Activated CD4-positive, alpha-beta T cell treated with anti-CD3 and anti-CD28 coated beads, Interleukin-2, amount 50 U/mL, for 4 hours (primary cell): Measurements from ENCODE around the gene TMEM141.

Source experiments
- DNase-seq, 2 experiments: peaks; one replicate each; pipeline ENCODE4 v3.0.0-alpha.2; 2020

The TMEM141 gene

GRCh38 chr9:136790640-136791515 lies at the start of gene TMEM141:
Gene TMEM141, plus strand, starts transcription at chr9:136791344. Its CDS starts 27 bp downstream, at chr9:136791371.
- peak; percentile 100 for DNase-seq

GRCh38 chr9:136741883-136742571 lies 49.1 kb upstream of the TMEM141 start:
- peak; percentile 24 to 34 for DNase-seq

DNA sequence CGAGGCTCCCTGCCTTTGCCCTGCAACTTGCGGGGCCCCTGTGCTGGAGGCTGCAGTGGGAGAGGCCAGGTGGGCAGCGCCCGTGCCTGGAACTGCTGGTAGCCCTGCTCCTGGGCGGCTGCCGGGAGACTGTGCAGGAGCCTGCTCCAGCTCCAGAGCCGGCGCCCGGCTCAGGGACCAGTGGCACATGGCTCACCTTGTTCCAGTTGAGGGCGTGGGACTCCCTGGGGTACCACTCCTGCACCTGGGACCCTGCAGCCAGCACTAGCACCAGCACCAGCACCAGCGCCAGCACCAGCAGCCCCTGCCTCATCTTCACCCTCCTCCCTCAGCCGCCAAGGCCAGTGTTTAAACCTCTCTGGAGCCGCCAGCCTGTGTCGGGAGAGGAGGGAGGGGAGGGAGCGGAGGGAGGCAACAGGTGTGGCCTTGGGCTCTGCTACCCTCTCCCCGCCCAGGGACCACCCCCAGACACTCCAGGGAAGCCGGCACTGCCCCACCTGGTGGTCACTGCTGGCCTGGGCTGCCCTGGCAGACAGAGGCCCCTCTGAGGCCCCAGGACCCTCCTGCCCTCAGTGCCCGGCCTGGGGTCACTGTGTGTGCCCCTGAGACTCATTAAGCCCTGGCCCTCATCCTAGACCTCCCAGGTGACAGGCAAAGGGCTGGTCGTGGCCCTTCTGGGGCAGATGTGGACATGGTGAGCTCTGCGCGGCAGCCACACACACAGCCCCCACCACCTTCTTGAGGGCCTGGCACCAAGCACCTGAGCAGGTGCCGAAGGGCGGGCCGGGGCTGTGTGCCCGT lies 48.4 kb upstream of the TMEM141 start, which contains the start of gene LCN10:
LCN10 (minus strand) TSS at position 350 of the 801 bp plus-strand sequence; CDS start at position 313, 37 bp downstream.
- DNase-seq, result no peak

- no peak for DNase-seq
Observed at GRCh38 chr9:136743639-136744211, 47.4 kb upstream of the TMEM141 start.

GRCh38 chr9:136744773-136745172 lies 46.4 kb upstream of the TMEM141 start:
- no peak for DNase-seq

GRCh38 chr9:136745389-136746154 lies 45.6 kb upstream of the TMEM141 start:
- no peak for DNase-seq

- no peak for DNase-seq
Observed at GRCh38 chr9:136746155-136746490, 45.0 kb upstream of the TMEM141 start.

DNA sequence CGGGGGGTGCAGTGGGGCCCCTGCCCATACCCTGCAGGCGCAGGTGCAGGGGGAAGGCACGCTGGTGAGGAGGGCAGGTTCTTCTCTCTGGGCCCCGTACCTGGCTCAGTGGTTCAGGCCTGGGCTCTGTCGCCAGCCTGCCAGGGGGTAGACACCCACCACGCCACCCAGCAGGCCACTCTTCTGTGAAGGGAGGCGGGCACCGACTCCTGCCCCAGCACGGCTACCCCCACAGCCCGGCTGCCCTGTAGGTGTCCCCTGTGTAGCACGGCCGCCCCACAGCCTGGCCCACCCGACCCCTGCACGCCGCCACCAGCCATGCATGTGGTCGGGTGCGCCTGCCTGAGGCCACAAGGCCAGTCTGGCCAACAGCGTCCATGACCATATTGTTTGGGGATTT lies 44.5 kb upstream of the TMEM141 start:
- DNase-seq, result no peak

GRCh38 chr9:136747161-136748060 lies 43.7 kb upstream of the TMEM141 start:
- no peak for DNase-seq

DNA sequence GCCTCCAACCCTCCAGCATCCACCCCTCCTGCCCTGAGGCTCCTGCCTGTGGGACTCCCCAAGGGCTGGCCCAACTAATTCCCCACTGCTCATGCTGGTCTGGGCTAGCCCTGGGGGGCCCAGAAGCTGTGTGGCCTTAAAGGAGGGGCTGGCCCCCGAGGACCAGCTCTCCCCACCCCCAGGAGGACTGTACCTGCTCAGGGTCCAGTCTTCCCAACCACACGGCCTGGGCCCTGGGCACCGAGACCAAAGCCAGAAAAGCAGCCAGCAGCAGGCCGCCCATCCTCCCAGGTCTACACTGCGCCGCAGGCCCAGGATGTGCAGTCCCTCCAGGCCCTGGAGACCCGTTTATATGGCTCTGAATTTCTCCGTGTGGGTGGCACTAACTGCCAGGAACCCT lies 42.9 kb upstream of the TMEM141 start, which contains the start of gene LCN6:
LCN6 (minus strand) TSS at position 325 of the 400 bp plus-strand sequence; CDS start at position 283, 42 bp downstream.
- no peak for DNase-seq

- no peak for DNase-seq
Observed at GRCh38 chr9:136748666-136749611, 42.2 kb upstream of the TMEM141 start.

DNA sequence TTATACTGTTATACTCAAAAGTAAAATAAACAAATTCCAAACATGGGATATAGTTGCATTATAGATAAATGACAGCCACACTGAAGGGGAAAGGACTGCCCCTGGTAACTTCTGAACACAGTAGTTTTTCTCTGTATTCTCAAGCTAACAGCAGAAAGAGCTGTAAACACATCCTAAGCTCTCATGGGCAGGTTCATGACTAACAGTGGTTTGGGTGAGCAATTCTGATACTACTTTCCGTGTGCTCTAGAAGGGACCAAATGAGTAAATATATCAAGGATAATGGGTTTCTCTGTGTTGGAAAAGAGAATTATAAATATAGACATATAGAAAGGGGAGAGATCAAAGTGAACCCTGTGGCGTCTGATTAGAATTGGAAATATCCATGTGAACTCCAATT lies 40.6 kb upstream of the TMEM141 start:
- no peak for DNase-seq

DNA sequence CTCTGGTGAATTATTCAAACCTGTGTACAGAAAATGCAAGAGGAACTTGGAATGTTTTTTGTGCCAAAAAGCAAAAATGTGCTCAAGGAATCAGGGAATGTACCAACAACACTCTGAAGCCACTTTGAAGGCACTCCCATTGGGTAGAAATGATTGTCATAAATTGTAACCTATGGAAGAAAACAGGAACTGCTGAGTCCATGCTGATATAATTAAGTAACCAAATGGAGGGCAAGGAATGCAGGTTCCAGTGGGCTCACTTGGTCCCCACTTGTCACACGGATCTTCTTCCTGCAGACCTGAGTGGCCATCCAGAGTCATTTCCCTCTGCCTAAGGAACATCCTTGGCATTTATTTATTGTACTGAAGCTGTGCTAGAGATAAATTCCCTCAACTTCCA lies 39.9 kb upstream of the TMEM141 start:
- DNase-seq, result no peak

GRCh38 chr9:136751814-136752213 lies 39.3 kb upstream of the TMEM141 start:
- no peak for DNase-seq

GRCh38 chr9:136753371-136754058 lies 37.6 kb upstream of the TMEM141 start:
- DNase-seq, result no peak

DNA sequence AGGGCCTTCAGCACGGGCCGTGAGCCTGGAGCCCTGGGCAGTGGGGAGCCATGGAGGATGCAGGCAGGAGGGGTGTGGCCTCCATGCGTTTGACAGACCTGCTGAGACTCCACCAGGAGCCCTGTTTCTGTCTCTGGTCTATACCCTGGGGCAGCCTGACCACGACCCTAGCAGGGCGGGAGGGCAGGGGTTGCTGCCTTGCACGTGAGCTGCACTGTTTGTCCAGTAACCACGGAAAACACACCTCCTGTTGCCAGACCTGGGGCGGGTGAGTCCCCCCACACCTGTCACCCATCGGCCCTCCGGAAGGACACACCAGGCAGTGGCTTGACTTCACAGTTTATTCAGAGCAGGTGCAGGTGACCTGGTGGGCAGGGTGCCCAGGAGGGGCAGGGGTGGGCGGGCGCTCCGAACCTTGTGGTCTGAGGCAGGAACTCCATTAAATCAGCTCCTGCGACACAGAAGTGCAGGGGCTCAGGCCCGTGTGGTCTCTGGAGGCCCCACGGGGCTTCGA lies 37.0 kb upstream of the TMEM141 start:
- no peak for DNase-seq

DNA sequence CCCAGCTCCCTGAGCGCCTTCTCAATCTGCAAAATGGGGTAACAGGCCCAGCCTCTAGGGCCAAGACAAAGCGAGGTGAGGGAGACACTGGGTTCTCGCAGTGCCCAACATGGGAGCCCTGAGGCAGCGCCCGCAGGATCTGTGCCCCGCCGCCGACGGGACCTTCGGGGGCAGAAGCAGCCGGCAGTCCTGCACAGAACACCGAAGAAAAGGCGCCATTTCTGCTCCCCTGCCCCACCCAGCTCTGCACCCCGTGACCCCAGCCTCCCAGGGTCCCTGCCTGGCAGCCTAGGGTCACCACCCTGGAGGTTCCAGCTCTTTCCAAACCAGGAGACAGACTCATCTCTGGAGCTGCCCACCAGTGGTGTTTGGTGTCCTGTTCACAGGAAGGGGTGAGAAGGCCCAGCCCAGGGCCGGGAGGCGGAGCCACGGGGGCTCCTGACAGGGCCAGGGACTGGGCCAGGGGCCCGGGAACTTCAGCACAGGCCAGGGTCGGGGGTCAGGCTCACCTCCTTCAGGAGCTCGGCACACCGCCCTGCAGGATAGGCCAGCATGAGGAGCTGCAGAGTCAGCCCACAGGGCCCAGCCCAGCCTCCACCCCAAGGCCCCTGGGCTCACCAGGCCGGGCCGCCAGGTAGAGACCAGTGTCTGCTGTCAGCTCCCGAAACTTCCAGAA lies 36.4 kb upstream of the TMEM141 start:
- DNase-seq, result no peak
